KOPT-K1 (cell line): ENCODE data around the gene KIF21A.
"Not testable (repeated sequence)": the region's sequence is repeated elsewhere in the genome, so short reads cannot be mapped to it uniquely, and the experiment has no call there.

Experiments used
- H3K27ac ChIP-seq: fragments of 200-600 bp; sonication (generic); 2 replicates; pipeline ENCODE4 v1.5.1; 2016; ENCODE audit warnings: antibody characterized with exemption, mild to moderate bottlenecking, low read depth, low read length; ENCODE audit not compliant: poor library complexity, severe bottlenecking
- H3K36me3 ChIP-seq: fragments of 200-600 bp; sonication (generic); 2 replicates; pipeline ENCODE4 v1.5.1; 2017; ENCODE audit warnings: antibody characterized with exemption, mild to moderate bottlenecking, low read length, moderate library complexity; ENCODE audit not compliant: insufficient read depth
- H3K9me3 ChIP-seq: fragments of 200-600 bp; sonication (generic); 2 replicates; pipeline ENCODE4 v1.5.1; 2017; ENCODE audit warnings: antibody characterized with exemption, low read length, mild to moderate bottlenecking; ENCODE audit not compliant: insufficient read depth, poor library complexity, severe bottlenecking

Gene KIF21A

GRCh38 chr12:39301422-39301821 is 141.5 kb downstream of the KIF21A start:
- no peaks in the 10 kb centered on the region for H3K9me3 ChIP-seq
- H3K27ac ChIP-seq, result no peak overlapping the region
- H3K36me3 ChIP-seq, result no peaks in the 10 kb centered on the region

- H3K36me3 ChIP-seq, result no peaks in the 10 kb centered on the region
Observed at GRCh38 chr12:39300799-39301198, 142.1 kb downstream of the KIF21A start.

GRCh38 chr12:39297891-39298290 is 145.0 kb downstream of the KIF21A start:
- Histone ChIP-seq H3K9me3 (no peaks in the 10 kb centered on the region), H3K36me3 (no peaks in the 10 kb centered on the region), H3K27ac (no peak overlapping the region)

More at GRCh38 chr12:39300799-39301198, 142.1 kb downstream of the KIF21A start:
- Histone ChIP-seq H3K27ac (no peak overlapping the region), H3K9me3 (no peaks in the 10 kb centered on the region)

GRCh38 chr12:39296496-39296895 is 146.4 kb downstream of the KIF21A start:
- no peaks in the 10 kb centered on the region for H3K9me3 ChIP-seq
- no peak overlapping the region for H3K27ac ChIP-seq
- no peaks in the 10 kb centered on the region for H3K36me3 ChIP-seq

- not testable (repeated sequence) for H3K27ac ChIP-seq, H3K36me3 ChIP-seq, H3K9me3 ChIP-seq
Observed at GRCh38 chr12:39295593-39295992, 147.3 kb downstream of the KIF21A start.

GRCh38 chr12:39294715-39295114 is 148.2 kb downstream of the KIF21A start:
- Histone ChIP-seq H3K9me3 (no peaks in the 10 kb centered on the region), H3K27ac (no peak overlapping the region), H3K36me3 (no peaks in the 10 kb centered on the region)

- Histone ChIP-seq H3K9me3 (no peaks in the 10 kb centered on the region), H3K36me3 (no peaks in the 10 kb centered on the region), H3K27ac (no peak overlapping the region)
Observed at GRCh38 chr12:39292125-39292630, 150.7 kb downstream of the KIF21A start.

GRCh38 chr12:39287817-39288216 is 155.1 kb downstream of the KIF21A start:
- Histone ChIP-seq H3K36me3 (no peaks in the 10 kb centered on the region), H3K9me3 (no peaks in the 10 kb centered on the region), H3K27ac (no peak overlapping the region)

GRCh38 chr12:39287409-39287808 is 155.5 kb downstream of the KIF21A start:
- Histone ChIP-seq H3K36me3 (no peaks in the 10 kb centered on the region), H3K27ac (no peak overlapping the region), H3K9me3 (no peaks in the 10 kb centered on the region)

GRCh38 chr12:39278426-39278825 is 164.5 kb downstream of the KIF21A start:
- no peaks in the 10 kb centered on the region for H3K36me3 ChIP-seq
- no peaks in the 10 kb centered on the region for H3K9me3 ChIP-seq
- H3K27ac ChIP-seq, result no peak overlapping the region

GRCh38 chr12:39277416-39277815 is 165.5 kb downstream of the KIF21A start:
- H3K36me3 ChIP-seq, result no peaks in the 10 kb centered on the region
- no peaks in the 10 kb centered on the region for H3K9me3 ChIP-seq
- no peak overlapping the region for H3K27ac ChIP-seq

- Histone ChIP-seq H3K27ac (no peak overlapping the region), H3K9me3 (no peaks in the 10 kb centered on the region), H3K36me3 (no peaks in the 10 kb centered on the region)
Observed at GRCh38 chr12:39275846-39276245, 167.1 kb downstream of the KIF21A start.

GRCh38 chr12:39272871-39273655 is 169.9 kb downstream of the KIF21A start:
- Histone ChIP-seq H3K9me3 (no peaks in the 10 kb centered on the region), H3K27ac (no peak overlapping the region), H3K36me3 (no peaks in the 10 kb centered on the region)

- no peak overlapping the region for H3K27ac ChIP-seq
- no peaks in the 10 kb centered on the region for H3K9me3 ChIP-seq
- H3K36me3 ChIP-seq, result no peaks in the 10 kb centered on the region
Observed at GRCh38 chr12:39269492-39269891, 173.4 kb downstream of the KIF21A start.

- H3K36me3 ChIP-seq, result no peaks in the 10 kb centered on the region
- H3K9me3 ChIP-seq, result no peaks in the 10 kb centered on the region
Observed at GRCh38 chr12:39267886-39268285, 175.0 kb downstream of the KIF21A start.

GRCh38 chr12:39252628-39253027 is 190.3 kb downstream of the KIF21A start:
- no peak overlapping the region for H3K27ac ChIP-seq
- H3K9me3 ChIP-seq, result no peaks in the 10 kb centered on the region
- no peaks in the 10 kb centered on the region for H3K36me3 ChIP-seq

More at GRCh38 chr12:39267886-39268285, 175.0 kb downstream of the KIF21A start:
- no peak overlapping the region for H3K27ac ChIP-seq
